ENCODE data around the gene TEX101.

Gene TEX101

GRCh38 chr19:43445426-43445825 is 30.7 kb downstream of the TEX101 start:
- H3K4me3 ChIP-seq (replicated peaks; ENCODE audit: low read depth, low read length), result no peak overlapping the region
- no peak for DNase-seq (ENCODE audit: low read depth)
- TF ChIP-seq CTCF (IDR thresholded peaks at IDR 0.05; ENCODE audit: low read length, missing control alignments), result no peak

- TF ChIP-seq CTCF (IDR thresholded peaks at IDR 0.05; ENCODE audit: low read length, missing control alignments), result peak; percentile 96
- H3K4me3 ChIP-seq (replicated peaks; ENCODE audit: low read depth, low read length), result no peak overlapping the region
- peak; percentile 82 for DNase-seq (ENCODE audit: low read depth)
Observed at GRCh38 chr19:43446746-43447489, 32.2 kb downstream of the TEX101 start.

GRCh38 chr19:43447655-43448054 is 33.0 kb downstream of the TEX101 start:
- TF ChIP-seq CTCF (IDR thresholded peaks at IDR 0.05; ENCODE audit: low read length, missing control alignments), result no peak
- no peak overlapping the region for H3K4me3 ChIP-seq (replicated peaks; ENCODE audit: low read depth, low read length)
- no peak for DNase-seq (ENCODE audit: low read depth)

- peak; percentile 68 for DNase-seq (ENCODE audit: low read depth)
- H3K4me3 ChIP-seq (replicated peaks; ENCODE audit: low read depth, low read length), result no peak overlapping the region
- no peak for TF ChIP-seq CTCF (IDR thresholded peaks at IDR 0.05; ENCODE audit: low read length, missing control alignments)
Observed at GRCh38 chr19:43450545-43450997, 35.9 kb downstream of the TEX101 start.

GRCh38 chr19:43452582-43452981 is 37.9 kb downstream of the TEX101 start:
- no peak for DNase-seq (ENCODE audit: low read depth)
- TF ChIP-seq CTCF (IDR thresholded peaks at IDR 0.05; ENCODE audit: low read length, missing control alignments), result no peak
- no peak overlapping the region for H3K4me3 ChIP-seq (replicated peaks; ENCODE audit: low read depth, low read length)

- DNase-seq (ENCODE audit: low read depth), result no peak
- TF ChIP-seq CTCF (IDR thresholded peaks at IDR 0.05; ENCODE audit: low read length, missing control alignments), result no peak
- no peak overlapping the region for H3K4me3 ChIP-seq (replicated peaks; ENCODE audit: low read depth, low read length)
Observed at GRCh38 chr19:43454031-43454430, 39.3 kb downstream of the TEX101 start.
